T-cell (primary cell): ENCODE measurements around the gene CDH6. TPM values are rescaled to one million over a fixed set of nuclear protein-coding genes. Genes with fewer than 3 reads are reported as not detected.

Experiments used
- ATAC-seq, 4 experiments: fragments of 200-7000 bp in 3 of 4; fragments of 150-1000 bp in 1 of 4; cut with Tn5 transposase; replicated peaks in 1 of 4; 1 replicate in 3 of 4; 2 replicates in 1 of 4; pipeline ENCODE4 v1.10.0; 2021; ENCODE audit warnings: moderate library complexity in 3 of 4, mild to moderate bottlenecking in 2 of 4, moderate number of reproducible peaks in 1 of 4
- CTCF ChIA-PET, 2 donors: fragments of 300-600 bp; sonication (Branson Sonifier 250); formaldehyde crosslinking; loops; one replicate each; lab custom pipeline; 2022; ENCODE audit warnings: antibody characterized with exemption in 2 of 2; lab: Charles Lee
- POLR2A ChIA-PET, 2 donors: fragments of 300-600 bp; sonication (Branson Sonifier 250); formaldehyde crosslinking; loops; one replicate each; lab custom pipeline; 2022; ENCODE audit warnings: antibody characterized with exemption in 2 of 2; lab: Charles Lee
- DNase-seq, 35 experiments: peaks; one replicate each; pipeline versions ENCODE4 v3.0.0 to v3.0.0-alpha.2; 2013 to 2023
- H3K27ac ChIP-seq: one replicate; pipeline ENCODE4 v1.5.1; 2013; ENCODE audit warnings: low read length
- H3K27me3 ChIP-seq, 2 experiments: replicated peaks in 1 of 2; 1 replicate in 1 of 2; 2 replicates in 1 of 2; pipeline versions ENCODE4 v1.6.1 to v1.7.0; 2013; ENCODE audit warnings: low read length in 1 of 2, mixed read lengths in 1 of 2; ENCODE audit not compliant: control insufficient read depth in 2 of 2, insufficient read depth in 2 of 2; ENCODE audit errors: extremely low read depth in 1 of 2
- H3K36me3 ChIP-seq, 2 donors: 1 replicate in 1 of 2; 2 replicates in 1 of 2; pipeline versions ENCODE4 v1.6.1 to v1.7.0; 2013; ENCODE audit warnings: low read length in 1 of 2; ENCODE audit not compliant: control insufficient read depth in 2 of 2, insufficient read depth in 1 of 2; ENCODE audit errors: extremely low read depth in 1 of 2
- H3K4me1 ChIP-seq, 2 experiments: 1 replicate in 1 of 2; 2 replicates in 1 of 2; pipeline versions ENCODE4 v1.6.1 to v1.7.0; 2013; ENCODE audit warnings: low read length in 2 of 2, mixed read lengths in 1 of 2; ENCODE audit not compliant: insufficient read depth in 2 of 2, control insufficient read depth in 1 of 2; ENCODE audit errors: extremely low read depth in 1 of 2
- H3K4me3 ChIP-seq, 2 donors: 1 replicate in 1 of 2; 2 replicates in 1 of 2; pipeline versions ENCODE4 v1.5.1 to v1.7.0; 2013; ENCODE audit warnings: mild to moderate bottlenecking in 2 of 2, low read length in 1 of 2, moderate library complexity in 1 of 2; ENCODE audit not compliant: control insufficient read depth in 1 of 2; ENCODE audit errors: extremely low read depth in 1 of 2
- H3K9me3 ChIP-seq: 2 replicates; pipeline ENCODE4 v1.7.0; 2013
- H3K27ac Mint-ChIP-seq, 2 donors: one replicate each; pipeline ENCODE4 v1.8.0; 2020 to 2021; ENCODE audit warnings: mild to moderate bottlenecking in 2 of 2, mixed read lengths in 2 of 2
- H3K27me3 Mint-ChIP-seq, 2 donors: one replicate each; pipeline ENCODE4 v1.8.0; 2021 to 2022; ENCODE audit warnings: mixed read lengths in 2 of 2
- H3K36me3 Mint-ChIP-seq: one replicate; pipeline ENCODE4 v1.8.0; 2021; ENCODE audit warnings: mixed read lengths
- H3K4me1 Mint-ChIP-seq, 3 donors: one replicate each; pipeline ENCODE4 v1.8.0; 2020 to 2022; ENCODE audit warnings: mixed read lengths in 3 of 3, mild to moderate bottlenecking in 1 of 3
- H3K4me3 Mint-ChIP-seq, 3 donors: one replicate each; pipeline ENCODE4 v1.8.0; 2020 to 2022; ENCODE audit warnings: mild to moderate bottlenecking in 3 of 3, mixed read lengths in 3 of 3, moderate library complexity in 3 of 3
- H3K9me3 Mint-ChIP-seq, 3 donors: one replicate each; pipeline ENCODE4 v1.8.0; 2020 to 2022; ENCODE audit warnings: mixed read lengths in 3 of 3
- WGBS: methylation state at CpG from one replicate; pipeline ENCODE4 v1.1.5; 2013; ENCODE audit warnings: missing lambda C conversion rate; ENCODE audit not compliant: insufficient coverage; 5-methylcytosine and 5-hydroxymethylcytosine counted together
- total RNA-seq, 35 experiments: library from RNA in 6 of 35; stranded (reverse) in 6 of 35; fragments of 120-200 nt in 1 of 35; gene quantifications; one replicate each; pipeline versions ENCODE4 v1.2.1 to v1.2.4 and lab custom pipeline; 2013 to 2026

Gene CDH6
- total RNA-seq, 5 donors from 2014 or later (not counting 1 experiment from before 2014, with no cell fraction given), result 0.15 TPM; not detected in 4

DNA sequence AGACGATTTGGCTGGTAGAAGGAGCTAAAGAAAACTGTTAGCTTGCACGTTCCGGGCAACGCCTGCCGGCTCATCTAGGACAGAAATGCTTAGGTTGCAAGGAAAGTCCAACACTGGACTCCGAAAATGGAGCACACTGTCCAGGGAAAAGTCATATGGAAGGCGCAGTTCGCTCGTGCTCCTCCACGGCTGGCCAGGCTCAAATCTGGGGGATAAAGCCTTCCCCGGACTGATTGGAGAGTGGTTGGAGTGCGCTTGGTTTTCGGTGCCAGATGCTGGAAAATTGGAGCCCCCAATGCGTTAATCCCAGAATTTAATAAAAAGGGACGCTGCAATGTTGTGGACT lies 955 bp downstream of the CDH6 start:
- ChIA-PET POLR2A (no interaction called here), CTCF (no interaction called here)
- peak overlapping the region in 1 of 3 donors; percentile 36 for H3K4me3 Mint-ChIP-seq
- no peak overlapping the region for H3K27ac ChIP-seq
- peaks cover 0 to 14% (median 8%) of the 10 kb centered on the region in 3 donors for H3K4me1 Mint-ChIP-seq
- no peaks in the 10 kb centered on the region for H3K36me3 ChIP-seq
- peaks cover 51 to 54% of the 10 kb centered on the region in 2 donors for H3K27me3 Mint-ChIP-seq
- H3K27ac Mint-ChIP-seq, result no peak overlapping the region
- 15% methylated on average over 15 of the region's 15 CpGs for WGBS
- H3K36me3 Mint-ChIP-seq, result no peaks in the 10 kb centered on the region
- H3K9me3 ChIP-seq, result no peaks in the 10 kb centered on the region
- no peak overlapping the region for H3K4me3 ChIP-seq
- H3K9me3 Mint-ChIP-seq, result peaks cover 0 to 7% (median 0%) of the 10 kb centered on the region in 3 donors
- ATAC-seq (no peak), DNase-seq (no peak)
- no peaks in the 10 kb centered on the region for H3K4me1 ChIP-seq
- peaks cover 22 to 26% of the 10 kb centered on the region in 2 experiments for H3K27me3 ChIP-seq

DNA sequence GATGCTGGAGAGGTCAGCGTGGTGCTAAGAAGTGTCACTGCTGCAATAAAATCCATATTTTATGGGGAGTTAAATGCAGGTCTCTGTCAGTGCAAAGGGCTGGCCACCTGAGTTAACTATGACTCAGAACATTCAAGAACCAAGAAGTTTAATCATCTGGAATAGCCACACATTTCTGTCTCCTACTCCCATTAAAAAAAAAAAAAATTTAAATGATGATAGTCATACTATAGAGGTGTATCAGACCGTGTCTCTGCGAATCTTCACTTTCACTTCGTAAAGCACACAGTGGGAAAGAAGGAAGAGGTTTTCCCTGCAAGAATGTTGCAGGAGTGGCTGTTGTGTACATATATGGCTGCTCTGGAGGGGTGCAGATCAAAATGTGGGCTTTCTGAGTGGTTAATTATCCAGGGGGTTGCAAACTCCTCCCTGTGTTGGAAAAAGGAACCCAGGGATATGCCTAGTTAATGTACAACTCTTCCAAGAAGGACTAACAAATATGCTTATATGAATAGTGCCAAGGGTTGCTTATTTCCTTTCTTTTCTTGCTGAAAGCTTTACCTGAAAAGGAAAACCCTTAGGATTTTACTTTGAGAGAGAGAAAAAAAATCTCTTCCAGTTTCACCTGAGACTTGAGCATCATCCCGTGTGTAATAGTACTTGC lies 1.5 kb downstream of the CDH6 start:
- no peak for DNase-seq
- no peak overlapping the region for H3K27ac Mint-ChIP-seq
- Histone ChIP-seq H3K4me3 (no peak overlapping the region), H3K4me1 (no peaks in the 10 kb centered on the region), H3K27ac (no peak overlapping the region), H3K27me3 (peaks cover 22 to 26% of the 10 kb centered on the region in 2 experiments), H3K36me3 (no peaks in the 10 kb centered on the region), H3K9me3 (no peaks in the 10 kb centered on the region)
- H3K4me3 Mint-ChIP-seq, result peak overlapping the region in 1 of 3 donors; percentile 36
- H3K36me3 Mint-ChIP-seq, result no peaks in the 10 kb centered on the region
- H3K27me3 Mint-ChIP-seq, result peaks cover 51 to 54% of the 10 kb centered on the region in 2 donors
- ChIA-PET POLR2A (no interaction called here), CTCF (no interaction called here)
- peaks cover 0 to 14% (median 8%) of the 10 kb centered on the region in 3 donors for H3K4me1 Mint-ChIP-seq
- peaks cover 0 to 7% (median 0%) of the 10 kb centered on the region in 3 donors for H3K9me3 Mint-ChIP-seq
- ATAC-seq, result no peak
- WGBS, result 20% methylated on average over 1 of the region's 5 CpGs

DNA sequence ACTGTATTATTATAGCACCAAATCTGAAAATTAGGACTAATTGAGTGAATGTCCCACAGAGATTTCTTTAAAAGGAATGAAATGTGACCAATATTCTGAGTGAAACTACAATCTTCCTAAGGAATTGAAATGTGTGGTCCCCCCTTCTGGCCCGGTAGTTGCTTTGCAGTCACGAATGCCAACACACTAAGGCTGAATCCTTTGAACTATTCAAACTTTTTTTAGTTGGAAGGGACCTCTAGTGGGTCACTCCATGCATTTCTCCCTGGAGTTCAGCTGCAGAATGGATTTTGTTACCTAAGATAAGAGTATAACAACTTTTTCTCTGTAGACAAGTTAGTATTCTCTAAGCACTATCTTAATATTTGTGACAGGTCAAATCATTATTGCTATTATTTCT lies 2.8 kb downstream of the CDH6 start:
- peaks cover 51 to 52% of the 10 kb centered on the region in 2 donors for H3K27me3 Mint-ChIP-seq
- Histone ChIP-seq H3K27ac (no peak overlapping the region), H3K4me1 (no peaks in the 10 kb centered on the region), H3K36me3 (no peaks in the 10 kb centered on the region), H3K27me3 (peaks cover 19 to 26% of the 10 kb centered on the region in 2 experiments), H3K4me3 (no peak overlapping the region), H3K9me3 (no peaks in the 10 kb centered on the region)
- no peak overlapping the region for H3K27ac Mint-ChIP-seq
- DNase-seq, result no peak
- ChIA-PET POLR2A (no interaction called here), CTCF (no interaction called here)
- 64% methylated on average over 2 of the region's 2 CpGs for WGBS
- peaks cover 0 to 14% (median 8%) of the 10 kb centered on the region in 3 donors for H3K4me1 Mint-ChIP-seq
- no peak for ATAC-seq
- no peaks in the 10 kb centered on the region for H3K36me3 Mint-ChIP-seq
- no peak overlapping the region for H3K4me3 Mint-ChIP-seq
- H3K9me3 Mint-ChIP-seq, result peaks cover 0 to 7% (median 0%) of the 10 kb centered on the region in 3 donors

DNA sequence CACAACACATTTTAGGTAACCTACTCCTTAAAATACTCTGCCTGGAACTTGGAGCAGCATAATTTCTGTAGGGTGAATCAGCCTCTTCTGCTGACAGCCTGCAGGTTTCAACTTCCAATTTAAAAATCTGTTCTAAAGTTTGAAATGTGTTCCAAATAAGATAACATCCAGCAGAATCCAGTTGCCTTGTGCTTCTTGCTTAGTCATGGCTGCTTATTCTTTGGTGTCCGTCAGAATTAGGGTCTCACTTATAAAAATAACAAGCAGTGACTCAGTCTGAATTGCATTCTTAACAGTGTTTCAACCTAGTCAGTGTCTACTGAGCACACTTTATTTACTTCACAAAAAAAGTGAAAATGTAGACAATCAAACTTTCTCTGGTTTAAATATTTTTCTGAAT lies 3.7 kb downstream of the CDH6 start:
- H3K4me3 Mint-ChIP-seq, result no peak overlapping the region
- H3K36me3 Mint-ChIP-seq, result no peaks in the 10 kb centered on the region
- no peak overlapping the region for H3K27ac ChIP-seq
- no peaks in the 10 kb centered on the region for H3K4me1 ChIP-seq
- H3K4me3 ChIP-seq, result no peak overlapping the region
- CTCF ChIA-PET, result no interaction called here
- peaks cover 0 to 7% (median 0%) of the 10 kb centered on the region in 3 donors for H3K9me3 Mint-ChIP-seq
- H3K27me3 ChIP-seq, result peaks cover 19 to 23% of the 10 kb centered on the region in 2 experiments
- no CpG with 5 or more reads among the region's 1 CpG for WGBS
- H3K27ac Mint-ChIP-seq, result no peak overlapping the region
- ATAC-seq (no peak), DNase-seq (no peak)
- H3K36me3 ChIP-seq, result no peaks in the 10 kb centered on the region
- peaks cover 45 to 47% of the 10 kb centered on the region in 2 donors for H3K27me3 Mint-ChIP-seq
- POLR2A ChIA-PET, result no interaction called here
- no peaks in the 10 kb centered on the region for H3K9me3 ChIP-seq
- H3K4me1 Mint-ChIP-seq, result peaks cover 0 to 14% (median 8%) of the 10 kb centered on the region in 3 donors

DNA sequence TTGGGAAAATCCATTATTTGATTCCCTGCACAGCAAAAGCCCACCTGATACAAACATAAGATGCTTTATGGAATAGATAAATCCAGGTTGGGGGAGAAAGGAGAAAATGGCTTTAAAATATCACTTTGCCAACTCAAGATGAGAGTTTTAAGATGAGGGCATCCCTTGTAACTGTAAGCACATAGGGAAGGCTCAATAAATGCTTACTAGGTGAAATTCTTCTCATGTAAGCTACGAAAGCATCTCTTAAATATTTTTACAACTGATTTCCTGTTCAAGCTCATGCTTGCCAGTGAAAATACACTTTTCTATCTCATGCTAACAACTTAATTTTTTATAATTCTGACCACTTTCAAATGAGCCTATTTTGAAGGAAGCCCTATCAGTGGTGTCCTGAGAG lies 11.5 kb downstream of the CDH6 start:
- no peaks in the 10 kb centered on the region for H3K36me3 Mint-ChIP-seq
- H3K27me3 Mint-ChIP-seq, result no peaks in the 10 kb centered on the region
- H3K4me3 Mint-ChIP-seq, result no peak overlapping the region
- no peaks in the 10 kb centered on the region for H3K4me1 Mint-ChIP-seq
- H3K27ac Mint-ChIP-seq, result no peak overlapping the region
- H3K9me3 Mint-ChIP-seq, result no peaks in the 10 kb centered on the region
- DNase-seq (no peak), ATAC-seq (no peak)
- WGBS, result 40% methylated on average over 1 of the region's 1 CpG
- no peaks in the 10 kb centered on the region for H3K27me3 ChIP-seq
- H3K4me3 ChIP-seq, result no peak overlapping the region
- no peaks in the 10 kb centered on the region for H3K9me3 ChIP-seq
- POLR2A ChIA-PET, result no interaction called here
- CTCF ChIA-PET, result no interaction called here
- no peaks in the 10 kb centered on the region for H3K4me1 ChIP-seq
- no peaks in the 10 kb centered on the region for H3K36me3 ChIP-seq
- H3K27ac ChIP-seq, result no peak overlapping the region

DNA sequence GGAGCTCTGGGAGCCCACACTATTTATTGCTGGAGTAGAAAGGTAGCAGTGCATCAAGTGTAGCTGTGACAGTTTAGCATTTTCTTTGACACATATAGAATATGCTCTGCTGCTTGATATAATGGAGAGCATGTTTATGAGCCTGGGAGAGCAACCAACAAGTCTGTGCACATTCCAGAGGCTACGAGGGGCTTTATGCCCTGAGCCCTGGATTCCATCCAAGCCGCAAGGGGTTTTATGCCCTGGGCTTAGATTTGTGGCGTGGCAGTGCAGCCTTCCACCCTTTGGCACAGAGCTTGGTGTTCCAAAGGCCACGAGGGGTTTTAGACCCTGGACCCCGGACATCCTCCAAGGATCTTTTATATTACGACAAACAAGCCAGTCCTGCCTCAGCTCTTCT lies 14.6 kb downstream of the CDH6 start:
- no peak overlapping the region for H3K27ac Mint-ChIP-seq
- DNase-seq (no peak), ATAC-seq (no peak)
- no peaks in the 10 kb centered on the region for H3K27me3 Mint-ChIP-seq
- H3K9me3 Mint-ChIP-seq, result no peaks in the 10 kb centered on the region
- H3K27ac ChIP-seq, result no peak overlapping the region
- no peaks in the 10 kb centered on the region for H3K4me1 Mint-ChIP-seq
- whole genome bisulfite sequencing, result 80% methylated on average over 2 of the region's 6 CpGs
- no peaks in the 10 kb centered on the region for H3K9me3 ChIP-seq
- no peak overlapping the region for H3K4me3 Mint-ChIP-seq
- H3K4me3 ChIP-seq, result no peak overlapping the region
- no peaks in the 10 kb centered on the region for H3K36me3 Mint-ChIP-seq
- H3K4me1 ChIP-seq, result no peaks in the 10 kb centered on the region
- CTCF ChIA-PET, result no interaction called here
- H3K27me3 ChIP-seq, result no peaks in the 10 kb centered on the region
- POLR2A ChIA-PET, result no interaction called here
- H3K36me3 ChIP-seq, result no peaks in the 10 kb centered on the region
